ENCODE measurements around the gene MYO1H.
"Not testable (repeated sequence)": the region's sequence is repeated elsewhere in the genome, so short reads cannot be mapped to it uniquely, and the experiment has no call there.

MYO1H gene

GRCh38 chr12:109347589-109347988, at the start of gene MYO1H:
Gene MYO1H (plus strand): TSS chr12:109347900. CDS start chr12:109347961, 61 bp downstream.
- no peak for DNase-seq (ENCODE audit: low read depth, low spot score)

GRCh38 chr12:109299849-109300248, 47.9 kb upstream of the MYO1H start:
- no peak for DNase-seq (ENCODE audit: low read depth, low spot score)

GRCh38 chr12:109301643-109302168, 46.0 kb upstream of the MYO1H start:
- no peak for DNase-seq (ENCODE audit: low read depth, low spot score)

GRCh38 chr12:109302358-109302757, 45.3 kb upstream of the MYO1H start:
- no peak for DNase-seq (ENCODE audit: low read depth, low spot score)

- no peak for DNase-seq (ENCODE audit: low read depth, low spot score)
Observed at GRCh38 chr12:109302770-109303169, 44.9 kb upstream of the MYO1H start.

- DNase-seq (ENCODE audit: low read depth, low spot score) = no peak
Observed at GRCh38 chr12:109304485-109304884, 43.2 kb upstream of the MYO1H start.

- DNase-seq (ENCODE audit: low read depth, low spot score) = no peak
Observed at GRCh38 chr12:109305547-109305946, 42.2 kb upstream of the MYO1H start.

GRCh38 chr12:109307051-109307450, 40.6 kb upstream of the MYO1H start:
- no peak for DNase-seq (ENCODE audit: low read depth, low spot score)

GRCh38 chr12:109308534-109309380, 38.9 kb upstream of the MYO1H start, which contains the start of gene FOXN4:
Gene FOXN4 (minus strand): TSS chr12:109309284. CDS start chr12:109308321, 963 bp downstream.
- no peak for DNase-seq (ENCODE audit: low read depth, low spot score)

- DNase-seq (ENCODE audit: low read depth, low spot score) = no peak
Observed at GRCh38 chr12:109309381-109310246, 38.1 kb upstream of the MYO1H start.

- no peak for DNase-seq (ENCODE audit: low read depth, low spot score)
Observed at GRCh38 chr12:109310247-109311125, 37.2 kb upstream of the MYO1H start.

GRCh38 chr12:109321294-109321693, 26.4 kb upstream of the MYO1H start:
- not testable (repeated sequence) for DNase-seq (ENCODE audit: low read depth, low spot score)

GRCh38 chr12:109329003-109329402, 18.7 kb upstream of the MYO1H start:
- no peak for DNase-seq (ENCODE audit: low read depth, low spot score)

- no peak for DNase-seq (ENCODE audit: low read depth, low spot score)
Observed at GRCh38 chr12:109329686-109330085, 18.0 kb upstream of the MYO1H start.

GRCh38 chr12:109330282-109331230, 17.1 kb upstream of the MYO1H start:
- DNase-seq (ENCODE audit: low read depth, low spot score) = no peak

- DNase-seq (ENCODE audit: low read depth, low spot score) = no peak
Observed at GRCh38 chr12:109331301-109331952, 16.3 kb upstream of the MYO1H start.

- DNase-seq (ENCODE audit: low read depth, low spot score) = no peak
Observed at GRCh38 chr12:109334887-109335286, 12.8 kb upstream of the MYO1H start.

GRCh38 chr12:109336593-109336992, 11.1 kb upstream of the MYO1H start:
- no peak for DNase-seq (ENCODE audit: low read depth, low spot score)

GRCh38 chr12:109343677-109344076, 4.0 kb upstream of the MYO1H start:
- DNase-seq (ENCODE audit: low read depth, low spot score) = no peak

GRCh38 chr12:109345428-109345827, 2.3 kb upstream of the MYO1H start:
- no peak for DNase-seq (ENCODE audit: low read depth, low spot score)
